Astrocyte of the hippocampus (primary cell): ENCODE results near the gene SPOCD1.

ENCODE experiments used
- DNase-seq: peaks from one replicate; pipeline ENCODE4 v3.0.0; 2011; ENCODE audit warnings: low read depth, low spot score

SPOCD1 gene

DNA sequence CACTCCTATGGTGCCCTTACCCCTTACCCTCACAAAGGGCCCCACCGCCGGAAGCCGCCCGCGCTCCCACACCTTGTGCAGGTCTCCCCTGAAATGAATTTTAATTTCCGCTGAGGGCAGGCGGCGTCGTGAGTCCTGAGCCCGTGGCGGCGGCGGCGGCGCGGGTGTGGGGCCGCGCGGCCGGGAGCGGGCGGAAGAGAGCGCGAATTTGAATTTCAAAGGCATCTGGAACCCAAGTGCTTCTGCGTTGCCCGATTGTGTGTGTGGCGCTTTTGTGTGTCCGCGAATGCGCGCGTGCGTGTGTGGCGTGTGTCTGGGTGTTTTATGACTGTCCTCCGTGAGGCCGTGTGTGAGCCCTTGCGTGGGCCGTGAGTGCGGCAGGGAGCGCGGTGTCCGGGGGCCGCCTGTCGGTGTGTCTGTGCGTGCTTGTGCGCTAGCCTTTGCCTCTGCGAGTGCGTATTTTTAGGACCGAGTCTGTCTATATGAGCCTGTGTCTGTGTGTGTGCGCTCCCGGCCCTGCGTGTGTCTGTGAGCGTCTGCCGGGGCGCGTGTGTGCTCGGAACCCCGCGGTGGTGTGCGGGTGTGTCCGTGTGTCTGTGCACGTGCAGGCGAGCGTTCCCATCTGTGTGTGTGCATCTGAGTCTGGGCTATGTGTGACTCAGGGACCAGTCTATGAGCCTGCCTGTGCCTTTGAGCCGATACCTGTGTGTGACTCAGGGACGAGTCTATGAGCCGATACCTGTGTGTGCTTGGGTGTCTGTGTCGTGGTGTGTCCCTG lies 43.7 kb downstream of the SPOCD1 start:
- peak; percentile 46 for DNase-seq

DNA sequence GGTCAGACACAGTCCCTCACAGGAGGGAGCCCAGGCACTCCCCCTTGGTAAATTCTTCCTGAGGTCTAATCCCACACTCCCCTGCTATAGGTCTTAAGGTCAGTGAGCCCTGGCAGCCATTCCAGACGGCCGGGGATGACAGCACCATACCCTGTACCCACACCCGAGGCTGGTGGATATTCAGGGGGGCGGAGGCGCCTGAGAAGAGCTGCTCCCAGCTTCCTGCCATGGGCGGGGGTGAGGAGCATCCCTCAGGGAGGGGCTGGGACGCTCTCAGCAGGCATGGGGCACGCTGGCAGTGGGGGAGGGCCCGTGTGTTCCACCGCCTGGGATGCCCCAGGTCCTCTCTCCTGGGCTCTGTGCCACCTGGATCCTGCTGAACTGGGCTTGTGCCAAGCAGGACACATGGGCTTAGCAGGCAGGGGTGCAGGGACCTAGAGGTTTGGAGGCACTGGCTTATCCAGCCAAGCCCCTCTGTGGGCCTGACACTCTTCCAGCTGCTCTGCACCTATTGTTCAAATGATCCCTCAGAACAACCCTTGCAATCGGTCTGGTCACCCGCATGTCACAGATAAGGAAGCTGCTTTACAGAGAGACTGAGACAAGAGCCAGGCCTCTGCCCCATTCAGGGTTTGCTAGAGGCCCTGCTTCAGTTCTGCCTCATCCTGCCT lies 46.0 kb downstream of the SPOCD1 start:
- DNase-seq: peak; percentile 30

DNA sequence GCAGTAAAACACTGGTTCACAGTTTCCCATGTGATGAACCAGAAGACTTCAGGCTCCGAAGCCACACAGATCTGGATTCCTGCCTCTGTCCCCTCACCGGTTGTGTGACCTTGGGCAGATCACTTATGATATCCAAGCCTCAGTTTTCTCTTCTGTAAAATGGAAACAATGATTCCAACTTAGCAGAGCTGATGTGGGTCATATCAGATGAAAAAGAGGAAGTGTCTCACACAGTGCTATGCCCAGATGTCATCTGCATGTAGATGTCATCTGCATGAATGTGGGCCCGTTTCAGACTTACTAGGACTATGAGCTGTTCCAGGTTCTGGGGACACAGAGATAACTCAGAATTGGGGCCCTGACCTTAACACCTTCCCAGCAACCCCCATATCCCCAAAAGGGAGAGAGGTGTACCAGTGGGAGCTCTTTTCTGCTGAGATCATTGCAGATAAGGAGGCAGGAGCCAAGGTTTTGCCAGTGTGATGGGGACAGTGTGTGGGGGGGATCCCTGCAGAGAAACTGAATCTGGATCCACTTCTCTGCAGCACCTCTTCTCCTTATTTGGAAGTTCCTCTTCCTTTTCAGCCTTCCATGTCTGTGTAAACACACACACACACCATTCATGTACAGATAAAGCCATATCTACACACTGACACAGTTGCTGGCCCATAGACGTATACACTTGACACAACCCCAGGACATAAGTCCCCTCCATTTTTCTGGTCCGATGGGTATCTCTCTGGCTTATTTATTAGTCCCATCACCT lies 46.7 kb downstream of the SPOCD1 start:
- no peak for DNase-seq

DNA sequence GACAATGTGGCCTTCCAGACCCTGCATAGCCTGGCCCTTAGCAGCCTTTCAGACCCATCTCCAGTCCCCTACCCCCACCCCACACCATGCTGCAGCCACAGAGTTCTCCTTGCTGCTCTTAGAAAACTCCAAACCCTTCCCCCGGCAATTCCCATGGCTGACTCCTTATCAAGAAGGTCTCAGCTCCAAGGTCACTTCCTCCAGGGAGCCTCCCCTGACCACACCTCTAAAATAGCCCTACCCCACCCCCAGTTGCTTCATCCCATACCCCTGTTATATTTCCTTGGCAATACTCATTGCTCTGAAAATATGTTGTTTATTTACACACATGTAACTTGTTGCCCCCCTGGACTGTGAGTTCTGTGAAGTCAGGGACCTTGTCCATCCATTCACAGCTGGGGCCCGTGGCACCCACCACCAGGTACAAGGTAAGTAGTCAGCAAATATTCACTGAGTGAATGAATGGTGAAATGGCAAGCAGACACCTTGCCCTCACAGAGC lies 47.4 kb downstream of the SPOCD1 start:
- no peak for DNase-seq

DNA sequence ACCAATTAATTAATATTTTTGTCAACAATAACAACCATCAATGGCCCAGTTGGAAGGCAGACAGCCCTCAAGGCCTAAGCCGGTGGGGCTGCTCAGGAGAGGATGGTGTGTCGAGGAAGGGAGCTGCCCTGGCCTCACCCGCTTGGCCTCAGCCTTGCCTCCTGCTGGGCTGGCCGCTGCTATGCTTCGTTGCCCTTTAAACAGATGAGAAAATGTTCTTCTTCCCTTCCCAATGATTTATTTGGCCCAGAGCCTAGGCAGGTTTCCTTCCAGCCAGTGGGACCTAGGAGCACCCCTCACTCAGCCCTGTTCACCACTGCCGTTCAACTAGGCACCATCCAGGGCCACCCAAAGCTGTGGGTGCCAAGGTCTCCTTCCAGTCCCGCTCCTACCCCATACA lies 48.6 kb downstream of the SPOCD1 start:
- DNase-seq: no peak

DNA sequence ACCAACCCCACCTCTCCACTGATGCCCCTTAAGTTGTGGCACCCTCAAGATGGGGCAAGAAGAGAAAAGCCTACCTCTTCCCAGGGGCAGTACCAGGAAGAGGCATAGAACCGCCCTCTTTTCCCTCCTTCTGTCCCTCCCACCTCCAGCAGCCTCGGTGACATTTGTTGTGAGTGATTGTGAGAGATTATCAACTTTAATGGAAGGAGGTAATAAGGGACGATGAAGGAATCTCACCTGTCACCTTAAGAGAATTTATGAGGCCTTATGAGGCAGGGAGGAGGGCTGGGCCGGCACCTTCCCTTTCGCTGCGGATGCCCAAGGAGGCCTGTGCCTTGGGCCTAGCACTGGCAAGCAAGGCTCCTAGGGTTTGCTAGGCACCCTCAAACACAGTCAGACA lies 50.3 kb downstream of the SPOCD1 start:
- DNase-seq: no peak

DNA sequence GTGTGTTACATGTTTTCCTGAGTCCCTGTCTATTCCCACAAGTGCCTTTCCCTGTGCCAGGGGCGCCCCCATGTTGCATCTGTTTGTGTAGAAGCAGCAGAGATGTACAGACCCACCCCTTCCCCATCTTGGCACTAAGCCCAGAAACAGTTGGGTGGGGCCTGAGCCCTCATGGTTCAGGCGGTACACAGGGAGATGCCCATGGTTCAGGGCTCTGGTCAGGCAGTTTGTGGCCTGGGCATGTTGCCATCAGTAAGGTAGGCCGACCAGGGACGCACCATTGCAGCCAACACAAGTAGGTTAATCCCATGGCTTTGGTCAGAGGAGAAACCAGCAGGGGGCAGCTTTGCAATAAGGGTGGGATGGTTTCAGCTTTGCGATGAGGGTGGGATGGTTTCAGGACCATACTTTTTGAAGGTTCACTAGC lies 50.8 kb downstream of the SPOCD1 start:
- DNase-seq: peak; percentile 50

DNA sequence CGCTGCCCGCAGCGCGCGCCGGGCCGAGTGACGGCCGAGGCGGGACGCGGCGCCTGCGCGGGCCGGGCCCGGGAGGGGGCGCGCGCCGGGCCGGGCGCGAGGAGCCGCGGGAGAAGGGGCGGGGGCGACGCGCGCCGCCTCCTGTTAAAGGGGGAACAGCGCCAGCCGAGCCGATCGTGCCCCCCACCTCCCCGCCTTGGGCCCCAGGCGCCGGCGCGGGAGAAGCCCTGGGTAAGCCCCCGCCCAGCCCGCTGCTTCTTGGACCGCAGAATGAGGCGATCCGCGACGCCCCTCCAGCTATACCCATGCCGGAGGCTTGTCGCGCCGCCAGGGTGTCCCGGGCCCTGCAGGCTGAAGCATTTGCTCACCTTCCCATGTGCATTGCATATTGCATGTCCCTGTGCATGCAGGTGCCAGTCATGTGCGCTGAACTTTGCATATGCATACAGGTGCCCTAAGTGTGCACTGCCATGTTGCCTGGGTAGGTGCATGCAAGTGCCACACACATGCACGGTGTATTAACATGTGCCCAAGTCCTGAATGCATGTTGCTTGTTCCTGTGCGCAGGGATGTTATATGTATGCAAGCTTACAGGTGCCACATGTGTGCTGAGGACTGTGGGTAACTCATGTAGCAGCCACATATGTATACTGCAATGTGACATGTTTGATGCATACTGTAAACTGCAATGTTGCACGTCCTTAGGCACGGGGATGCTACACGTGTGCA lies 51.3 kb downstream of the SPOCD1 start, which contains the start of gene ADGRB2:
TSS of gene ADGRB2 (minus strand) at position 29 of the 729 bp plus-strand sequence. CDS start 7,119 bp downstream, outside the sequence.
- DNase-seq: peak; percentile 58

DNA sequence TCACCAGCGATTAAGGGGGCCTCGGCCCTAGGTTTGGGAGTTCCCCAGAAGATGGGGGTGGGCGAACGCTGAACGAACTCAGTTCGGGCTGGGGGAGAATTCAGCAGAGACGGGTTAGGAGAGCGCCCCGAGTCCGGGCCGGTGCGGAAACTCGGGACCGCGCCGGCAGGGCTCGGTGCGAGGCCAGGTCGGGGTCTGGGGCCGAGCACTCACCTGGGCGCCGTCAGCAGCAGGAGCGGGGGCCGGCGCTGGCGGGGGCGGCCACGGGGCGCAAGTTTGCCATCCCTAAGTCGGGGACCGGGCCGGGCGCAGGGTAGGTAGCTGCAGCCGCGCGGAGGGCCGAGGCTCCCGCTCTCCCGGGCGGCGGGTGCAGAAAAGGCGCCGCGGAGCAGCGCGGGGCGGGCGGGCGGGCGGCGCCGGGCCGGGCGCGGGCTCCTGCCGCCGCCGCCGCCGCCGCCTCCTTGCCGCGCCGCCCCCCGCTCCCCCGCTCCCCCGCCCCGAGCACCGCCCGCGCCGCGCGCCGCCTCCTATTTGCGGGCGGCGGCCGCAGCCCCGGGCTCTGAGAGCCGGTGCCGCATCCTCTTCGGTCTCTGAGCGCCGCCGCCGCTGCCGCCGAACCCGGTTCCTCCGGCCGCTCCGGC lies 52.0 kb downstream of the SPOCD1 start:
- no peak for DNase-seq

DNA sequence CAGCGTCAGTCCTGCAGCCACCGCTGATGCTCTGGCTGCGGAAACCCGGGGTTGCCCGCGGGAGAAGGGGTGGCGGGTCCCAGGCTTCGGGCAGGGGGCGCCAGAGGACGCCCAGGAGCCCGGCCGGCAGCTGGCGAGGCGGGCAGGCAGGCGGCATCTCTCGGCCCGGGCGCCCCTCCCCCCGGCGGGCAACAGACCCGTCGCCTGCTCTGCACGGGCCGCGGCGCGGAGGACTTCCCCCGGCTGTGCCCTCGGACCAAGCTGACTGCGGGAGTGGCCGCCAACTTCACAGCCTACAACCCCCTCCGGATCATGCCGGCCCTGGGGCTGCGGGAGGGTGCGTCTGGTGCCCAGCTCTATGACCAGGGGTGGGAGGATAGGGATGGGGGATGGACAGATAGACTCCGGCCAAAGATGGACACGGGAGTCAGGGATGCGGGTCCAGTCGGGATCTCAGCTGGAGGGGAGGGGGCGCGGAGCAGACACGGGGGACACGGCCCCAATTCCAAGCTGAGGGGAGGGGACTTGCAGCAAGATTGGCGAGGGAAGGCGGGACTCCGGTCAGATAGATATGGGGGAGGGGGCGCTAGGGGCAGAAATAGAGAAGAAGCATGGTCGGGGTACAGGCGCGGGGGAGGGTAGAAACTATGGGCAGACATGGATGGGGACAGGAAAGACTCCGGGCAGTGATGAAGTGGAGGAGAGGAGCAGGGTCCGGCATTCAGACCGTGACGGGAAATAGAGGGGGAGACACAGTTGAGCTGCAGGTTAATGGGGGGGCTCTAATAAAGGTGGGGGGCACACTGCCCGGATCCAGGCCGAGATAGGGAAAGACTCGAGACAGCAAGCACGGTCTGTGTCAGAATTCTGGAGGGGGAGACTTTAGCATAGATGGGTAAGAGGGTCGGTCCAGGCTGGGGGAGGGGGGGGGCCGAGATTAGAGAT lies 52.8 kb downstream of the SPOCD1 start:
- DNase-seq: peak; percentile 90

DNA sequence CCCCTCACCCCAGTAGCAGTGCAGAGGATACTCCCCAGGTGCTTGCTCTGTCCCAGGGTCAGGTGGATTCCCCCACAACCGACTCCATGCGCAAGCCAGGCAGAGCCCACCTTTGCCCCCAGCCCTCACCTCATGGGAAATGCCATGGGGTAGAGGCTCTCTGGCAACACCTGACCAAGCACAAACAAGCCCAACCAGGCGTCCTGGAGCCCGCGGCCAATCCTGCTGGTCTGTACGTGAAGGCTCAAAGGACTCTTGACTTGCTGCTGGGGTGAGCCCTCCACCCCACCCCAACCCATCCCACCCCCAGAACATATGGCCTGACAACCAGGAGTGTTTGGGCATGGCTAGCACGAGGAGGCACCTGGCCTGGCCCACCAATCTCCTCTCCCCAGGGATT lies 53.5 kb downstream of the SPOCD1 start:
- no peak for DNase-seq

DNA sequence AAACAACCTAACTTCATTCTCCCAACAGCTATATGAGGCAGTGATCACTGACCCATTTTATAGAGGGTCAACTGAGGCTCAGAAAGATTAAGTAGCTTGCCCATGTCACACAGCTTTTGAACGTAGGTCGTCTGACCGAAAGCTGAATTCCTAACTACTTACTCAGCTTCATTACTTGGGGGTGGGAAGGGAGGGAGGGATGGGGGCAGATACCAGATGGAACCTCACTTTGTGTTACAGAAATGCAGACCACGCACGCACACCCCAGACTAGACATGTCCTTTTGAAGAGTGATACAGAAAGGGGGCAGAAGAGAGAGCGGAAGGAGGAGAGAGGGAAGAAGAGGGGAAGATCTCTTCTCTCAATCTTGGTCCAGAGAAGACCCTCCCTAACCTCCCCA lies 53.9 kb downstream of the SPOCD1 start:
- peak; percentile 63 for DNase-seq

DNA sequence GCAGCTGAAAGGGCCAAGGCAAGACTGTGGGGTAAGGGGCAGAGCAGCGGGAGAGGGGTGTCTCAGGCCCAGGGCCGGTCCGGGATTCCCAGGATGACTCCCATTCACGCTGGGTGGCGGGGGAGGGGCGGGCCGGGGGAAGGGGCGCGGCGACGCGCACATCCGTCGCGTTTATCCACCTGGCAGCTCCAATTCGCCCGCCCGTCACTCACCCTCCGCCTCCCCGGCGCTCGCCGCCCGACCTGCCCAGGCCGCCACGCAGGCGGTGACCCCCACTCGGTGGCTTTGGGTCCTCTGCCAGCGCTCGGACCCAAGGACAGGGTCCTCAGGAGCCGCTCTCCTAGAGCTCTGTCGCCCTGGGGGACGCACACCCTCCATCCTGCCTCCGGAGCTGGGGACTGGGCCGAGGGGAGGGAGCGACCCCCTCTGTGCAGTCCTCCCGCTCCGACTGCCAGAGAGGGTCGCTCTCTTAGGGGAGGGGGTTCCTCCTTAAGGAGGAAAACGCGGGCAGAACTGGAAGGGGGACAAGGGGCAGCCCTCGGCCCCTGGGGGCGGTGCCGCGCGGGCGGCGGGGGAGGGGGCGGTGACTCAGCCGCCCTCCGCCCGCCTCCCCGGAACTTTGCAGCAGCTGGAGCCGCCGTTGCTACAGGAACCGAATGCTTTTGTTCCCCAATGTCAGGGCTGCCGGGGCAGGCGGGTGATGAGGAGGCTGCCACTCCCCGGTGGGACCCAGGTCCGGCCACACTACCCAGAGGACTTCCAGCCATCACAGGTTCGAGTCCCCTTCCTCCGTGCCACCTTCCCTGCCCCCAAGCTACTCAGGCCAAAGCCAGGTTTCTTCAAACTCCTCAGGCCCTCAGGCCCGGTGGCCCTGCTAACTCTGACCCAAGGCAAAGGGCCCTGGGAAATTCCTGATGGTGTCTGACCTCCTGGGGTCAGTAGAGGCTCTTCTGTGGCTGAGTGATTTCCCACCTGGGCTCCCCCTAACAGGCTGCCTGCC lies 55.1 kb downstream of the SPOCD1 start:
- peak; percentile 87 for DNase-seq

DNA sequence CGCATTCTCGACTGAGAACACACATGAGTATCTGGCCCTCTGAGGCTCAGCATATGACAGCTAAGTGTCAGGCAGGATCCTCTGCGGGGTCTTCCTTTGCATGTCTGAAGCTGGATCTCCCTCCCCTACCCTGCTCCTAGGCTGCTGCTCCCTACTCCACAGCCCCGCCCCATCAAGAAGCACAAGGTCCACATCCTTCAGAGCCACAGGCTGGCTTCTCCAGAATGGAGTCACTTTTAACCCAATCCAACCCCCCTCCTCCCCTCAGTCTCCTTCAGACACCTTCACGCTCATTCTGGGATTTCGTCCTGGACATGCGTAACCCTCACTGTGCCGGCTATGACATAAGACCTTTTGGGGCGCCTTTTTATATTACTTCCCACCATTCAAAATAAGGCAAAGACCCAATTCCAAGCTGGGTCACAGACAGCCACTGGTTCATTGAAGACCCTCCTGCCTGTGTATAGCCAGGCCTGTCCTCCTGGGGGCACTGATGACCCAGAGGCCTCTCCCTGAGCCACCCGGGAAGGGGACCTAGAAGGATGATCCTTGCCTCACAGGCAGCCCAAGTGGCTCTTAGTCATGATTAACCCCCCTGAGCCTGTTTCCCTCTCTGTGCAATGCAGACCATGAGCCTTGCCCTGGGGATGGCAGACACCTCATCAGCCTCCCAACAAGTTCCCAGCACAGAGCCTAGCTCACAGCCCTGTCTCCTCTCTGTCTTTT lies 56.4 kb downstream of the SPOCD1 start:
- DNase-seq: no peak

DNA sequence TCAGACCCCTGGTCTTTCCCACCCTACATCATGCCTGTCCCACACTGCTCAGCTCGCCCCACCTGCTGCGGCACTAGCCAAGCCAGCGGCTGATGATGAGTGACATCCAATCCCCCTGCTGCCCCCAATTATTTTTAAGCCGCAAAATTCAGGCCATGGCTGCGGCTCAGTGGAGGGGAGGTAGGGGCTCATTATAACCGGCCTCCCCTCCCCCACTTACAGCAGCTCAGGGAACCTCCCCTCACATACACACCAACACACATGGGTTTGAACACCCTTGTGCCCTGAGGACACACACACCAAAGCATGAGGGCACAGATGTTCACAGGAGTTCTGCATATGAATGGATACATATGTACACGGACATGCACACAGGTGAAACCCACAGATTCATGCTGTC lies 57.0 kb downstream of the SPOCD1 start:
- no peak for DNase-seq

DNA sequence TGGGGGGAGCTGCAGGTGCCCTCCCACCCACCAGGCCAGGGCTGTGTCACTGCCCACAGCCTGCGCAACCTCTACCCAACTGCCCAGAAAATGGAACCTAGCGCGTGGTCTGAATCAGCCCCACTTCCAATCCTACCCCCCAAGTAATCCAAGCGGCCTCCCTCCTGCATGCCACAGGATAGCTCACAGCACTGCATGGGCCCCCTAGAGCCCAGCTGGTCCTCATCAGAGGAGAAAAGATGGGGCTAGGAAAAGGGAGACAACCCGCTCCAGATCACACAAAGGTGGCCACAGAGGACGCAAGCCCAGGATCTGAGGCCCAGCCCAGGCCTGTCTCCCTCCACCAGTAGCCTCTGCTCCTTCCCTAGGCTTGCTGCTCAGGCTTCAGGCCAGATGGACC lies 57.8 kb downstream of the SPOCD1 start:
- DNase-seq: no peak

DNA sequence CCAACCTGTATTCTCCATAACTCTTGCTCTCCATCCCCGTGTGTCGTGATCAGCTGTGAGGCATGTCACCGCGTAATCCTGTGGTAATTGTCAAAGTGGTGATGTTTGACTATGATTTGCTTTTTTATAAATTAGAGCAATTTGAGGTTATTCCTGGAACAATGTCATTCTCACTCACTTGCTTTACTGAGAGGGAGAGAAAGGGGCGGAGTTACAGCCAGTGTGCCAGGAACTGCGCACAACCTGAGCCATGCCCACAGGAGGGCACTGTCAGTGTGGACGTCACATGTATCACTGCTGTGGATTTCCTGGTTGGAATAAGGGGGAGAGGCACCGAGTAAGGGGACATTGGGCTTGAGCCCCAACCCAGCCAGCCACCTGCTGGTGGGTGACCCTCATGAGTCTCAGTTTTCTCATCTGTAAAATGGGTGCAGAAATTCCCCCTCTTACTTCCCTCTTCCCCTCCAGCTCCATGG lies 58.6 kb downstream of the SPOCD1 start:
- DNase-seq: no peak

DNA sequence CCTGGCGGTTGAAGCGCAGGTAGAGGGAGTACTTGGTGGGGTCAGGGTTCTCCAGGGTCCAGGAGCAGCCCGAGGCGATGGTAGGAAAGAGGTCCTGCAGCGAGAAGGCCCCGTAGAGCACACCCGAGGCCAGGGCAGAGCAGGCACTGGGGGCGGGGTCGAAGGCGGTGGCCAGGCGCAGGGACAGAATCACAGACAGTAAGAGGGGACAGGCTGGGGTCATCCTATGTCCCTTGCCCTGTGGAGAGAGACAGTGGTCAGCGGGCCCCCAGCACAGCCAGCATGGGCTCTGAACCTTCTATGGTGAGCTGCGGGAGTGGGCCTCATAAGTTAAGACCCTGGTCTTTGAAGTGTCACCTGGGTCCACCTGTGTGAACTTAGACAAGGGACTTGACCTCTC lies 59.2 kb downstream of the SPOCD1 start:
- DNase-seq: no peak
